ENCODE measurements around the gene CTTN.
"Not testable (repeated sequence)": the region's sequence is repeated elsewhere in the genome, so short reads cannot be mapped to it uniquely, and the experiment has no call there.

The CTTN gene

DNA sequence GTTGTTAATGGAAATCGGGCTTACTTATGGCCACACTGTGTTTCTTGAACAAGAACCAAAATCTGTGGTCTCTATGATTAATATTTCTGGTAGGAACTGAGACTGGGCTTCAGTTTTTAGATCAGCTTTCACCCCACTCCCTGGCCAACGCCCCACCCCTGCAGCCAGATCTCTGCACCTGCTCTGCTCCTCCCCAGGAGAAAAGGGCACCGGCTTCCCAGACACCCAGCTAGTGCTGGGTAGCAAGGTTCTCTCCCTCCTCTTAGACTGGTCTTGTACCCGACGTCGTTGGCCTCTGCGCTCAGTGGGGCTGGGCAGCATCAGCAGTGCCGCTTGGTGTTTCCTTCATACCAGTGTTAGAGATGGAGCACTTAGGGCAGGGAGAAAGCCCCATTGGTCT is 17.0 kb upstream of the CTTN start:
- Histone ChIP-seq H3K36me3 (ENCODE audit: insufficient read depth, low read length) (peaks cover 19% of the 10 kb centered on the region), H3K27ac (ENCODE audit: low read depth, low read length) (no peak overlapping the region), H3K4me1 (ENCODE audit: control insufficient read depth, insufficient read depth, low read length, unreplicated experiment) (peaks cover 8% of the 10 kb centered on the region), H3K4me3 (ENCODE audit: low read depth, low read length) (no peak overlapping the region), H3K27me3 (ENCODE audit: insufficient read depth, low read length) (no peaks in the 10 kb centered on the region), H3K79me2 (ENCODE audit: control insufficient read depth, insufficient read depth, low read length, unreplicated experiment) (peaks cover 5% of the 10 kb centered on the region), H2AFZ (ENCODE audit: low read length, unreplicated experiment) (no peak overlapping the region)

DNA sequence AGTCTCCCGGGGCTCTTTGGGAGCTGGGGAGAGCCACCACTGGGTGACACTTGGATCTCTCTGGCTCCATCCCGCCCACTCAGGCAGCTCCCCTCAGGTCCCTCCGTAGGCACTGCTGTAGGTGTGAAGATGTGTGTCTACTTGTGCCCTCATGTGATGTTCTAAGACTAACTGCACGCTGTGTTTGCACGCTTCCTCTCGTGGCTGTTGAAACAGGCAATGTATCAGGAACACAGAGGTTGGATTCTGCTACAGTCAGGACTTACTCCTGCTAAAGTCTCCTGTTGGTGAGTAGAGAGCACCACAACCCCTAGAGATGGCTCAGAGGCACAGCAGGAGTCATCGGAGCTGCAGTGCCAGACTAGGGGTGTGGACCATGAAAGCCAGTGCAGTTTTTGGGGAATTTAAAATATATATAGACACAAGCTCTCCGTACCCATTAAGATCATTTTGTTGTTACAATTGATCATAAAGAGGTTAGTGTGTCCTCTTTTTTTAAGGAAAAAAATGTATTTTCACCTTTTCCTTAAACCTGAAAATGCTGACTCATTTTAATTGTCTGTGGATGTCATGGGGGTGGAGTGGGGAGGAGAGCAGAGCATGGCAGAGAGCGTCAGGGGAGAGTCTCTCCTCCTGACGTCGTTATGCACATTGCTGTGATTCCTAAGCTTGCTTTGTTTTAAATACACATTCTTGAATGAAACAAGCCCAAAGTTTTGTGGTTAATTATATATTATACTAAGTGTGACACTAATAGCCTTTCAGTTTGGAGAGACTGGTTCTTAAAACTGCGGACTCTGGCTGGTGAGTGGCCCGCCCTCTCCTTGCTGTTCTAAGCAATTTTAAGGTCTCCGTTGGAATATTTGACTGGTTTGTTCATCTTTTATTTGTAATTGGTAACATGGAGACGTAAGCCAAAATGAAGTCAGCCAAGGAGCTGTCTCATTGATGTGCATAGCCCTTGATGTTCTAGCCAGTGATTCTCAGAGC is 16.2 kb upstream of the CTTN start:
- Histone ChIP-seq H3K27ac (ENCODE audit: low read depth, low read length) (peak overlapping the region; percentile 58), H3K4me1 (ENCODE audit: control insufficient read depth, insufficient read depth, low read length, unreplicated experiment) (peaks cover 8% of the 10 kb centered on the region), H3K4me3 (ENCODE audit: low read depth, low read length) (no peak overlapping the region), H3K79me2 (ENCODE audit: control insufficient read depth, insufficient read depth, low read length, unreplicated experiment) (peaks cover 5% of the 10 kb centered on the region), H3K27me3 (ENCODE audit: insufficient read depth, low read length) (no peaks in the 10 kb centered on the region), H2AFZ (ENCODE audit: low read length, unreplicated experiment) (no peak overlapping the region), H3K36me3 (ENCODE audit: insufficient read depth, low read length) (peaks cover 16% of the 10 kb centered on the region)

DNA sequence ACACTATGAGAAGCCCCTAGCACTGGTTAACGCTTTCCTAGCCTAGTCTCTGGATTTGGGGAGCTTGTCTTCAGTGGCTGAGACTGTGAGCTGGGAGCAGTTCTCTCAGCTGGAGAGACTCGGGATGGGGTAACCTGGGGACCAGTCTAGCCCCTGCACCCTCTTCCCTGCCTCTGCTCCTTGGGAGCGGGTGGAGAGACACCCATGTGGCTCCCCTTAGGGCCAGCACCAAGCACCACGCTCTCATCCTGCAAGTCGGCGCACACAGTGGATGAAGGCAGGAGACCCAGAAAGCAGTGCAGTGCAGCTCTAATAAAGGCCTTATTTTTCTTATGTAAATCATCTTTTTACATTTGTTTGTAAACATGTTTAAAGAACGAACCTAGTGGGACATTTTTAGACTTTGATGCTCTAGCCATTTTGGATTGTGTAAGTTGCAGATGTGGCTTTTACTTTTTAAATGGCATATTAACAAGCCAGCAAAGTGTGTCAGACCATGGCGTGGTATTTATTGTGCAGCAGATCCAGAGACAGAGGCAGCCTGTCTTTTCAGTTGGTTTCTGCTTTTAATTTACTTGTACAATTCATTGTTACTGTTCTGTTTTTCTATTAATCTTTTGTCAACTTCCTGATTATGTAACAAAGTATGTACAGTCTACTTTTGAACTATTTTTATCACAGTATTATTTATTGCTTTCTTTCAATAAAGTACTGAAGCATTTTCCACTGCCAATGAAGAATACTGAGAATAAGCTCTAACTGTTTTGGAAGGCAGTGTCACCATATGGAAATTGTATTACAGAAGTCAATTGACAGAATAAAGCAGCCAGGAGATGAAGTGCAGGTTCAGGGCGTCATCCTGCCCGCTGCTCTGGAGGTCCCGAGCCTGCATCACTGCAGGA is 14.4 kb upstream of the CTTN start:
- Histone ChIP-seq H2AFZ (ENCODE audit: low read length, unreplicated experiment) (no peak overlapping the region), H3K27ac (ENCODE audit: low read depth, low read length) (no peak overlapping the region), H3K79me2 (ENCODE audit: control insufficient read depth, insufficient read depth, low read length, unreplicated experiment) (peaks cover 5% of the 10 kb centered on the region), H3K36me3 (ENCODE audit: insufficient read depth, low read length) (peaks cover 8% of the 10 kb centered on the region), H3K27me3 (ENCODE audit: insufficient read depth, low read length) (no peaks in the 10 kb centered on the region), H3K4me3 (ENCODE audit: low read depth, low read length) (no peak overlapping the region), H3K4me1 (ENCODE audit: control insufficient read depth, insufficient read depth, low read length, unreplicated experiment) (peaks cover 8% of the 10 kb centered on the region)

DNA sequence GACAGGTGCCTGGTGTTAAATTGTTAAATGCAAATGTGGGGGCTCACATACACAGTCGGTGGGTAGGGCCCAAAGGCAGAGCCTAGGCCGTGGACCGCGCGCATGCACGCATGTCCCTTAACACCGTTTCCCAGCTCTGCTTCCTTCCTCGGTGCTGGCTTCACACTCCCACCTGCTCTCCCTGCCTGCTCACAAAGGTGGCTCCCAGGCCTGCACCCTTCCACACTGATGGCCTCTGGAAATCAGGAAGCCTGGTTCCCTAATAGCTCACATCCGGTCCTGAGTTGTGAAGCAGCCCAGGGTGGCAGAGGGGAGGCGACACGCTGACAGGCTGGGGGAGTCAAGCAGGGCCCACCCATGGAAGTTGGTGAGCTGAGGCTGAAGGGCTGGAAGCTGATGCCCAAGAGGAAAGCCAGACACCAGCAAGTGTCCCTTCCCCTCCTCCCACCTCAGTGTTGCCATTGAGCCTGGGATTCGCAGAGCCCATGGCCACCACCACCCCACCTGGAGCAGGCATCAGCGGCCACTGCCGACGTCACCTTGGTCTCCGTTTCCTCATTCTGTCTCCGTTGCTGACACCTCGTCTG is 13.7 kb upstream of the CTTN start:
- Histone ChIP-seq H3K79me2 (ENCODE audit: control insufficient read depth, insufficient read depth, low read length, unreplicated experiment) (peaks cover 5% of the 10 kb centered on the region), H3K27ac (ENCODE audit: low read depth, low read length) (no peak overlapping the region)

DNA sequence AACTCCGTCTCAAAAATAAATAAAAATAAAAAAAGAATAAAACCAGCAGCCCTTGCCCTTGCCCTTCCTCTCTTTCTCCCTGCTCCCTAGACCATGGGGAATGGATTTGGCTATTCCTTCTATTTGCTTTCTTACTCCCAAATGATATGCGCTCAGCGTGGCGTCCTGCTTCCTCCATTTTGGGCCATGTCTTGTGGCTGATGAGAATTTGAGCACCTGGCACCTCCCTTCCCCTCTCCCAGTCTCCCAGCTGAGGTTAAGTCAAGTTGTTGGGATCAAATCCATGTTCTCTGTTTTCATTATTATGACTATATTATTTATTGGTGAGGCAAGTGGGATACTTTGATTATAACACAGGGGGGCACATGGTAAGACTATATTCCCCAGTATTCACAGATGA is 10.8 kb upstream of the CTTN start:
- Histone ChIP-seq H3K4me1 (ENCODE audit: control insufficient read depth, insufficient read depth, low read length, unreplicated experiment) (peaks cover 3% of the 10 kb centered on the region), H3K79me2 (ENCODE audit: control insufficient read depth, insufficient read depth, low read length, unreplicated experiment) (peaks cover 5% of the 10 kb centered on the region), H3K27ac (ENCODE audit: low read depth, low read length) (no peak overlapping the region), H3K36me3 (ENCODE audit: insufficient read depth, low read length) (peaks cover 7% of the 10 kb centered on the region), H2AFZ (ENCODE audit: low read length, unreplicated experiment) (no peak overlapping the region), H3K27me3 (ENCODE audit: insufficient read depth, low read length) (no peaks in the 10 kb centered on the region), H3K4me3 (ENCODE audit: low read depth, low read length) (no peak overlapping the region)

More for the DNA sequence above, 13.7 kb upstream of the CTTN start:
- H3K4me1 ChIP-seq (ENCODE audit: control insufficient read depth, insufficient read depth, low read length, unreplicated experiment): peaks cover 8% of the 10 kb centered on the region
- no peak overlapping the region for H3K4me3 ChIP-seq (ENCODE audit: low read depth, low read length)
- H3K27me3 ChIP-seq (ENCODE audit: insufficient read depth, low read length): no peaks in the 10 kb centered on the region
- H3K36me3 ChIP-seq (ENCODE audit: insufficient read depth, low read length): peaks cover 7% of the 10 kb centered on the region
- no peak overlapping the region for H2AFZ ChIP-seq (ENCODE audit: low read length, unreplicated experiment)

DNA sequence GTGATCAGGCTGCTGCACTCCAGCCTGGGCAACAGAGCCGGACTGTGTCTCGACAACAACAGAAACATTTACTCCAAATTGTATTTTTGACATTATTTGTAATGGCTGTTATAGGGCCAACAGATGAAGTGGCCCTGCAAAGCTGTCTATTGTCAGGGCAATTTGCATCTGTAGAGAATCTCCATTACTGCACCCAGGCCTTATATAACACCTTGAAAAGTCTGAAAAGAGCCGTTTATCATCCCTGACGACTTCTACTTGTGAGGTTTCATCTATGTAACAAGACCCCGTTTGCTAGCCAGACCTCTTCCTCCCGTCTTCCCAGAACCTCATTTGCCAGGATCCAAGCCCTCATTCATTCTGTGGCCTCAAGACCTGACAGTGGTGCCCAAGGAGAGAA is 9.1 kb upstream of the CTTN start:
- Histone ChIP-seq H3K27ac (ENCODE audit: low read depth, low read length) (no peak overlapping the region), H3K79me2 (ENCODE audit: control insufficient read depth, insufficient read depth, low read length, unreplicated experiment) (peaks cover 5% of the 10 kb centered on the region), H2AFZ (ENCODE audit: low read length, unreplicated experiment) (no peak overlapping the region), H3K4me1 (ENCODE audit: control insufficient read depth, insufficient read depth, low read length, unreplicated experiment) (no peaks in the 10 kb centered on the region), H3K36me3 (ENCODE audit: insufficient read depth, low read length) (peaks cover 7% of the 10 kb centered on the region; the same call in 1 of the 2 replicates), H3K27me3 (ENCODE audit: insufficient read depth, low read length) (no peaks in the 10 kb centered on the region), H3K4me3 (ENCODE audit: low read depth, low read length) (no peak overlapping the region)

DNA sequence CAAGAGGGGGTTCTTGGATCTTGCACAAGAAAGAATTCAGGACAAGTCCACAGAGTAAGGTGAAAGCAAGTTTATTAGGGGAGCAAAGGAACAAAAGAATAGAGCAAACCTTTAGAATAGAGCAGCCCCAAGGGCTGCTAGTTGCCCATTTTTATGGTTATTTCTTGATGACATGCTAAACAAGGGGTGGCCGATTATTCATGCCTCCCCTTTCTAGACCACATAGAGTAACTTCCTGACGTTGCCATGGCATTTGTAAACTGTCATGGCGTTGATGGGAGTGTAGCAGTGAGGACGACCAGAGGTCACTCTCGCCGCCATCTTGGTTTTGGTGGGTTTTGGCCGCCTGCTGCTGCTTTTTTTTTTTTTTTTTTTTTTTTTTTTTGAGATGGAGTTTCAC is 7.4 kb upstream of the CTTN start:
- not testable (repeated sequence) for H3K4me3 ChIP-seq (ENCODE audit: low read depth, low read length); H3K4me1 ChIP-seq (ENCODE audit: control insufficient read depth, insufficient read depth, low read length, unreplicated experiment); H3K27ac ChIP-seq (ENCODE audit: low read depth, low read length); H2AFZ ChIP-seq (ENCODE audit: low read length, unreplicated experiment); H3K36me3 ChIP-seq (ENCODE audit: insufficient read depth, low read length); H3K27me3 ChIP-seq (ENCODE audit: insufficient read depth, low read length)
- H3K79me2 ChIP-seq (ENCODE audit: control insufficient read depth, insufficient read depth, low read length, unreplicated experiment): peaks cover 12% of the 10 kb centered on the region

DNA sequence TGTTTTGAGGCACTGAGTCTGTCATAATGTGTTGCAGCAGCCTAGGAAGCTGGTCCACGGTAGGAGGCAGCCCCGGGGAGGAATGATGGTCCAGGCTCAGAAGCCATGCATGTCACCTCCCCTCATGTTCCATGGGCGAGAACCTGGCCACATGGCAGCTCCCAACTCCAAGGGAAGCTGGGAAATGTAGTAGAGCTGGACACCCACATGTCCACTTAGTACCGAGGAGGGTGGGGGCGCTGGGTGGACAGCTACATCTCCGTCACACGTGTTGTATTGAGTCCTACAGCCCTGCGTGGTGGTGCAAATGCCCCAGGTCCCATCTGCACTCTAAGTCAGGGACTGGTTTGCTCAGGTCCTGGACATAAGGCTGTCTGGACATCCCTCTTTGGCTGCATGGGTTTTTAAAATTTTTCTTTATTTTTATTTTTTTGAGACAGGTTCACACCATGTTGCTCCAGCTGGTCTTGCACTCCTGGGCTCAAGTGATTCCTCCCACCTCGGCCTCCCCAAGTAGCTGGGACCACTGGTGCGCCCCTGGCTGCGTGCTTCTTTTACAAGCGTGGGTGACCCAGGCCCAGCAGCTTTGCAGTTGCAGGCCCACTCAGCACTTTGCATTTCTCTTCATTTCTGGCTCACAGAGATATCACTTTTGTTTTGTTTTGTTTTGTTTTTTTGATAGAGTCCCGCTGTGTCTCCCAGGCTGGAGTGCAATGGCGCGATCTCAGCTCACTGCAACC is 3.9 kb upstream of the CTTN start:
- H3K27me3 ChIP-seq (ENCODE audit: insufficient read depth, low read length): no peaks in the 10 kb centered on the region
- H3K27ac ChIP-seq (ENCODE audit: low read depth, low read length): no peak overlapping the region
- peaks cover 37% of the 10 kb centered on the region for H3K79me2 ChIP-seq (ENCODE audit: control insufficient read depth, insufficient read depth, low read length, unreplicated experiment)
- no peak overlapping the region for H2AFZ ChIP-seq (ENCODE audit: low read length, unreplicated experiment)
- H3K4me3 ChIP-seq (ENCODE audit: low read depth, low read length): no peak overlapping the region
- no peaks in the 10 kb centered on the region for H3K36me3 ChIP-seq (ENCODE audit: insufficient read depth, low read length)
- peaks cover 2% of the 10 kb centered on the region for H3K4me1 ChIP-seq (ENCODE audit: control insufficient read depth, insufficient read depth, low read length, unreplicated experiment)

DNA sequence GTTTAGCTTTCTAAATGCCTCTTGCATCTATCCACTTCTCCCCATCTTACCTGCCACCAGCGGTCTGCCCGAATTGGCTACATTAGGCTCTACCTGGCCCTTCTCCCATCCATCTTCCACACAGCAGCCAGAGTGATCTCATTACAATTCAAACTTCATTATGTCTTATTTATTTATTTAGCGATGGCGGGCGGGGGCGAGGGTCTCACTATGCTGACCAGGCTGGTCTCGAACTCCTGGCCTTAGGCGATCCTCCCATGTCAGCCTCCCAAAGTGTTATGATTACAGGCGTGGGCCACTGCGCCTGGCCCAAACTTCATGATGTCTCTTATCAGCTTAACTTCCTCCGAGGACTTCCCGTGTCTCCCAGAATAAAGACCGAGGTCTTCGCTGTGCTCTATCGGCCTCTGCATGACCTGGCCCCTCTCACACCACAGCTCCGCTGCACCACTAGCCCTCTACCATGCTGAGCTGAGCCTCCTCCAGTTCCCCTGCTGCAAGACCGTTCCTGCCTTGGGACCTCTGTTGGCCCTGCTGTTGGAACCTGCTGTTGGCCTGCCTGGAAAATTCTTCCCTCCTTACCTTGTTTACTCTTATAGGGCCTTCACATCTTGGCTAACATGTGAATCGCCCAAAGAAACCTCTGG is 870 bp upstream of the CTTN start:
- H3K4me3 ChIP-seq (ENCODE audit: low read depth, low read length): peak overlapping the region; percentile 99
- no peaks in the 10 kb centered on the region for H3K27me3 ChIP-seq (ENCODE audit: insufficient read depth, low read length)
- peaks cover 17% of the 10 kb centered on the region for H3K4me1 ChIP-seq (ENCODE audit: control insufficient read depth, insufficient read depth, low read length, unreplicated experiment)
- H3K27ac ChIP-seq (ENCODE audit: low read depth, low read length): peak overlapping the region; percentile 41
- no peaks in the 10 kb centered on the region for H3K36me3 ChIP-seq (ENCODE audit: insufficient read depth, low read length)
- peak overlapping the region; percentile 90 for H2AFZ ChIP-seq (ENCODE audit: low read length, unreplicated experiment)
- H3K79me2 ChIP-seq (ENCODE audit: control insufficient read depth, insufficient read depth, low read length, unreplicated experiment): peaks cover 65% of the 10 kb centered on the region

Measured in ACC112 (cell line).